ENCODE data around the gene MNT. TPM values are rescaled to one million over a fixed set of nuclear protein-coding genes. Genes with fewer than 3 reads are reported as not detected.

The MNT gene
- total RNA-seq, 4 donors from 2014 or later: 13.7 to 27.7 (median 20.9) TPM

DNA sequence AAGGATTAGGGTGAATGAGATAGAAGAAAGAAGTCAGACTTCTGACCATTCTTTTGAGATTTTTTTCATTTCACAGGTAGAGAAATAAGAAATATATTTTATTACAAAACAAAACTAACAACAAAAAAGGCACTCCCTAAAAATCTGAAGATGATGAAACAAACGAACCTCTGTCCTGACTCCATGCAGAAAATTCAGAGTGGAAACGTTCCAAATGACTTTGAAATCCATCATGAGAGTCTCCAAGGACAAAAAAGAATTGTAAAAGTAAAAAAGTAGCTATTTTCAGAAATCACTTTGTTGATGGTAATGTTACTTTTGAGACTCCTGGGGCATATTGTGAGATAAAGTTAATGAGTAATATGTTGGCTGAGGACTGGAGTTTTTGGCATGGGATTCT, 26.4 kb upstream of the MNT start:
- H3K9me3 ChIP-seq: no peaks in the 10 kb centered on the region
- no peaks in the 10 kb centered on the region for H3K27me3 ChIP-seq
- H3K4me1 ChIP-seq: no peaks in the 10 kb centered on the region
- in situ Hi-C loops (cut with MboI; ENCODE audit: low pct_ligation_motif_present in 1 of 4, low pct_unique_long_range_greater_than_20kb in 1 of 4, low sequenced_read_pairs in 3 of 4): loop anchor here in 1 of 4 donors (10.0 kb wide), 1 partner anchor 52 kb away; no protein-coding TSS in a partner anchor
- intact Hi-C loops (cut with DNase I; ENCODE audit: low total_unique reads): no loop called here
- H3K36me3 ChIP-seq: peaks cover 0 to 3% (median 0%) of the 10 kb centered on the region in 4 donors
- DNase-seq: no peak
- H3K4me3 ChIP-seq: no peak overlapping the region
- no peak overlapping the region for H3K27ac ChIP-seq
- 64 to 74% methylated on average over 2 of the region's 2 CpGs for WGBS, 2 donors (ENCODE audit: low coverage in 1 of 2)
- TF ChIP-seq POLR2A (IDR thresholded peaks at IDR 0.05): no peak
- no peak for TF ChIP-seq POLR2AphosphoS5 (IDR thresholded peaks at IDR 0.05)
- TF ChIP-seq, protein P1, sequence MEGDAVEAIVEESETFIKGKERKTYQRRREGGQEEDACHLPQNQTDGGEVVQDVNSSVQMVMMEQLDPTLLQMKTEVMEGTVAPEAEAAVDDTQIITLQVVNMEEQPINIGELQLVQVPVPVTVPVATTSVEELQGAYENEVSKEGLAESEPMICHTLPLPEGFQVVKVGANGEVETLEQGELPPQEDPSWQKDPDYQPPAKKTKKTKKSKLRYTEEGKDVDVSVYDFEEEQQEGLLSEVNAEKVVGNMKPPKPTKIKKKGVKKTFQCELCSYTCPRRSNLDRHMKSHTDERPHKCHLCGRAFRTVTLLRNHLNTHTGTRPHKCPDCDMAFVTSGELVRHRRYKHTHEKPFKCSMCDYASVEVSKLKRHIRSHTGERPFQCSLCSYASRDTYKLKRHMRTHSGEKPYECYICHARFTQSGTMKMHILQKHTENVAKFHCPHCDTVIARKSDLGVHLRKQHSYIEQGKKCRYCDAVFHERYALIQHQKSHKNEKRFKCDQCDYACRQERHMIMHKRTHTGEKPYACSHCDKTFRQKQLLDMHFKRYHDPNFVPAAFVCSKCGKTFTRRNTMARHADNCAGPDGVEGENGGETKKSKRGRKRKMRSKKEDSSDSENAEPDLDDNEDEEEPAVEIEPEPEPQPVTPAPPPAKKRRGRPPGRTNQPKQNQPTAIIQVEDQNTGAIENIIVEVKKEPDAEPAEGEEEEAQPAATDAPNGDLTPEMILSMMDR (IDR thresholded peaks at IDR 0.05): no peak
- TF ChIP-seq EP300 (IDR thresholded peaks at IDR 0.05; ENCODE audit: low read depth): no peak

DNA sequence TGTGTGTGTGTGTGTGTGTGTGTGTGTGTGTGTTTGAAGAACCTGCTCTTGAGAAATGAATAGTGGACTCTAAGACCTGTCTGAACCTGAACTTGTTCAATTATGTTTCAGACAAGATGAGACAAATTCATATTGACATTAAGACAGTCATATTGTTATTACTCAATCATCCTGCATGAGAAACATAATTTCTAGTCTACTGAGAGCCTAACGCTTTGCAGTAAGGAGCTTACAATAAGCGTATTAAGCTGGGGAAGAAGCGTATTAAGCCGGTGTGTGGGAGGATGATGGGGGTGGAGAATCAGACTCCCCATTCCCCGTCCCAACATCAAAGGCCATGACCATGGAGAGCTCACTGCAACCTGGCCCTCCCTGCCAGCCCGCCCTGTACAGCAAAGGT, 22.4 kb upstream of the MNT start:
- H3K4me1 ChIP-seq: peaks cover 0 to 15% (median 0%) of the 10 kb centered on the region in 4 donors
- H3K27ac ChIP-seq: no peak overlapping the region
- H3K36me3 ChIP-seq: peaks cover 0 to 13% (median 4%) of the 10 kb centered on the region in 4 donors
- intact Hi-C loops (cut with DNase I; ENCODE audit: low total_unique reads) (no loop called here), in situ Hi-C loops (cut with MboI; ENCODE audit: low pct_ligation_motif_present in 1 of 4, low pct_unique_long_range_greater_than_20kb in 1 of 4, low sequenced_read_pairs in 3 of 4) (loop anchor here in 2 of 4 donors (5.0 to 10.0 kb wide), 2 partner anchors 48 to 56 kb away; no protein-coding TSS in a partner anchor)
- no peak for DNase-seq
- no peaks in the 10 kb centered on the region for H3K9me3 ChIP-seq
- no peaks in the 10 kb centered on the region for H3K27me3 ChIP-seq
- TF ChIP-seq, protein P1 (IDR thresholded peaks at IDR 0.05): no peak
- TF ChIP-seq POLR2AphosphoS5 (IDR thresholded peaks at IDR 0.05): no peak
- TF ChIP-seq POLR2A (IDR thresholded peaks at IDR 0.05): no peak
- TF ChIP-seq EP300 (IDR thresholded peaks at IDR 0.05; ENCODE audit: low read depth): no peak
- 93% methylated on average over 6 of the region's 6 CpGs; no CpG with 5 or more reads in 1 of the 2 donors for WGBS, 2 donors (ENCODE audit: low coverage in 1 of 2)
- no peak overlapping the region for H3K4me3 ChIP-seq

GRCh38 chr17:2421315-2422147, 20.7 kb upstream of the MNT start:
- 81 to 93% methylated on average over 8 to 27 of the region's 27 CpGs for WGBS, 2 donors (ENCODE audit: low coverage in 1 of 2)
- Histone ChIP-seq H3K27me3 (no peaks in the 10 kb centered on the region), H3K9me3 (no peaks in the 10 kb centered on the region), H3K36me3 (peaks cover 0 to 13% (median 4%) of the 10 kb centered on the region in 4 donors), H3K4me3 (no peak overlapping the region), H3K4me1 (peaks cover 0 to 16% (median under 1%) of the 10 kb centered on the region in 4 donors), H3K27ac (peak overlapping the region in 3 of 4 donors; percentile 1 to 44 (median 19))
- in situ Hi-C loops (cut with MboI; ENCODE audit: low pct_ligation_motif_present in 1 of 4, low pct_unique_long_range_greater_than_20kb in 1 of 4, low sequenced_read_pairs in 3 of 4): loop anchor here in 2 of 4 donors (5.0 to 10.0 kb wide), 2 partner anchors 47 to 54 kb away; no protein-coding TSS in a partner anchor
- DNase-seq: no peak
- intact Hi-C loops (cut with DNase I; ENCODE audit: low total_unique reads): no loop called here
- TF ChIP-seq POLR2A (IDR thresholded peaks at IDR 0.05): no peak
- TF ChIP-seq, protein P1 (IDR thresholded peaks at IDR 0.05): peak in 3 of 5 experiments; percentile 8 to 19 (median 11)
- TF ChIP-seq POLR2AphosphoS5 (IDR thresholded peaks at IDR 0.05): peak in 1 of 3 donors; percentile 4
- TF ChIP-seq EP300 (IDR thresholded peaks at IDR 0.05; ENCODE audit: low read depth): no peak

DNA sequence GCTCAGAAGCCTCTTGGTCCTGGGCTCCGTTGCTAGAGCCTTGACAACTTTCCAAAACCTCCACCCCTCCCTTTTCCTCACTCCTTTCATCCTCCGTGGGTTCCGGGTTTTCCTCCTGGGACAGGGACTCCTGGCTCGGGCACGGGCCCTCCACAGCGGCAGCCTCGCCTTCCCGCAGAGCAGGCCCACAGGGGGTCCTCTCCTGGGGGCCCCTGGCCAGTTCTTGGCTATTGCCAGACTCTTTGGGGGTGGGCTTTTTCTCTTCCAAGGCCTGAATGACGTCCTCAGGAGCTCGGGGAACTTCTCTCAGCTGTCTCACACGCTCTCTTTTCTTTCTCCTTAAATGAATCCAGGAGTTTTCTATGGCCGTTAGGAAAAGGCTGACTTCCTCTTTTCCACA, 19.3 kb upstream of the MNT start:
- in situ Hi-C loops (cut with MboI; ENCODE audit: low pct_ligation_motif_present in 1 of 4, low pct_unique_long_range_greater_than_20kb in 1 of 4, low sequenced_read_pairs in 3 of 4): loop anchor here in 2 of 4 donors (5.0 to 10.0 kb wide), 2 partner anchors 45 to 53 kb away; no protein-coding TSS in a partner anchor
- no peak overlapping the region for H3K4me3 ChIP-seq
- intact Hi-C loops (cut with DNase I; ENCODE audit: low total_unique reads): no loop called here
- H3K27me3 ChIP-seq: no peaks in the 10 kb centered on the region
- H3K9me3 ChIP-seq: no peaks in the 10 kb centered on the region
- WGBS, 2 donors (ENCODE audit: low coverage in 1 of 2): 75 to 76% methylated on average over 3 to 12 of the region's 12 CpGs
- TF ChIP-seq, protein P1 (IDR thresholded peaks at IDR 0.05): no peak
- TF ChIP-seq POLR2A (IDR thresholded peaks at IDR 0.05): no peak
- no peak for DNase-seq
- peak overlapping the region in 2 of 4 donors; percentile 66 to 70 for H3K27ac ChIP-seq
- peaks cover 6 to 26% (median 7%) of the 10 kb centered on the region in 4 donors for H3K4me1 ChIP-seq
- peaks cover 0 to 13% (median 4%) of the 10 kb centered on the region in 4 donors for H3K36me3 ChIP-seq

All from transverse colon (tissue), 4 donors.